ENCODE results near the gene HOXD13.

The HOXD13 gene

GRCh38 chr2:176132205-176133171, 40.0 kb downstream of the HOXD13 start:
- DNase-seq (ENCODE audit: low read depth, low spot score): no peak

DNA sequence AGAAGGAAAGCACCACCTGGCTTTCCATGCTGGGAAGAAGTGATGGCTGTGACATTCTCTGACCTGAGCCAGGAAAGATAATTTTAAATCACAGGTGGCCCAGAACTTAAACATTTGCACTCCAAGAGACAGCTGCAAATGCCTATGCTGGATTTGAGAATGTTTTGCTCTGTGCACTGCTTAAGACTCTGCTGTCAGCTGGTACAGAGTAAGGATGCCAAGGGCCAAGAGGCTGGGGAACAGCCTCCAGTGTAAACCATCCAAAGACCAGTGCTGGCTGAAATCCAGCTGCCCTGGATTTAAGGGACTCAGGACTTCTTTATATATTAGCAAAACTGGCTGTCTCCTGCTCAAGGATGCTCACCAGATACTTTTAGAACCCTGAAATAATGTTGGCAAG, 40.9 kb downstream of the HOXD13 start:
- DNase-seq (ENCODE audit: low read depth, low spot score): no peak

- DNase-seq (ENCODE audit: low read depth, low spot score): no peak
These were observed 41.5 kb downstream of the HOXD13 start for GRCh38 chr2:176134035-176134434.

DNA sequence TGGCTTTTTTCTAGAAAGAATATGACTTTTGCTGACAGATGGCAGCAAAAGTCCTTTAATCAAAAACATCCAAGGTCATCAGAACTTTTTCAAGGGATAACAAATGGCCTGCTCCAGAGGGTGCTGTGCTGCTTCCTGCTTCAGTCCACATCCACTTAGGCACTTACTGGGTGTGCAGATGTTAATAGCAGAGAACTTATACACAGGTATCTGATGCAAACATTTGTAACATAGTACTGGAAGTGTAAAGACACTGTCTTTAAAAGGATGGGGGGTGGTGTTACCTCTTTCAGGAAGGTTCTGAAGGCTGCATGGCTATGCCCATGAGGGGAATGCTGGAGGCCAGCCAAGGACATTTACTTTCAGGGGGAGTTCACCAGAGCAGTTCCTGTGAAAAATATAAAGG, 42.5 kb downstream of the HOXD13 start:
- DNase-seq (ENCODE audit: low read depth, low spot score): no peak

DNA sequence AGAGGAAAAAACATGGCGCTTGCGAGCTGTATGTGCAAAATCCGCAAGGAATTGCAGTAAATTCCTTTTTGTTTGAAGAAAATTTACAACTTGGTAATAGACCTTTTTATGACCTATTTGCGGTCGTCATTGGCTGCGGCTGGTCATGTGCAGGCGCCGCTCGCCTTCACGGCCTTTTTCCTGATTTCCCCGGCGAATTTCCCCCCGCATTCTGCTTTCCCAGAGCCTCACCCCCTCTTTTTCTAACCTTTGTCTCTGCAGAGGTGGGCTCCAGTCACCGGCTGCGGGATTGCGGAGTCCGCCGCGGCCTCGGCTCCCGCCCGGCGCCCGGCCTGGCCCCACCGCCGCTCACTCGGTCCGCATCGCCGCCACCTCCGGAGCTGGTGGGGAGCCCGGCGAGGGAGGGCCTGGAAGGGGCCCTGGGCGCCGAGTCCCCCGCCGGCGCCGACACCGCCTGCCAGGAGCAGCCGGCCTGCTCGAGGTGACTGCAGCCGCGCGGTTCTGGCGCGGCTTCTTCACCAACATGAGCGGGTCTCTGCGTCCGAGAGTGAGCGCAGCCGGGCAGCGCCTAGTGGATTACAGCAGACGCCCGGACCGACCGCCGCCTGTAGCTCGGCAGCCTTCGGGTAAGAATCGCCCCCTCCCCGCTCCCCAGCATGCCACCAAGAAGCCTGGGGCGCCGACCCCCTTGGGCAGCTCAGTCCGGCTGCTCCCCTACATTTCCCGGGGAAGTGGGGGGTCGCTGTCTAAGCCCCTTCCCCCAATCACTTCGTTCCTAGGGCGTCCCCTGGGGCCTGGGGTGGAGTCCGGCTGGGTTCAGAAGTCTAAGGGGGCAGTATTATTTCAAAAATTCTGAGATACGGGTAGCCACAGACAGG, 44.1 kb downstream of the HOXD13 start:
- no peak for DNase-seq (ENCODE audit: low read depth, low spot score)

DNA sequence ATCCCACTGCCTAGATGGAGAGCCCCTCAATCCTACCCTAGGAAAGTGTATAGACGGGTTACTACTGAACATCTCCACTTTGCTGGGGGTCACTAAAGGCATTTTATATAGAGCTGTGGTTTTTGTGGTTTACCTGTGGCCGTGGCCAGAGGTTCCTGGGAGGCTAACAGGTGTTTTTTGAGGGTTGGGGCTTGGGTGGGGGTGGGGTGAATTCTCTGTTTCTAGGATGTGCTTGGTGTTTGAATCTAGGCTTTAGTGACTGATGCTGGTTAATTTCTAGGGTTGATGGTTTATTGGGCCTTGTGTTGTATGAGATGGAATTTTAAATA, 44.7 kb downstream of the HOXD13 start:
- DNase-seq (ENCODE audit: low read depth, low spot score): no peak

- DNase-seq (ENCODE audit: low read depth, low spot score): no peak
These were observed 45.4 kb downstream of the HOXD13 start for GRCh38 chr2:176137906-176138305.

- DNase-seq (ENCODE audit: low read depth, low spot score): no peak
These were observed 46.0 kb downstream of the HOXD13 start for GRCh38 chr2:176138526-176138922.

- no peak for DNase-seq (ENCODE audit: low read depth, low spot score)
These were observed 46.6 kb downstream of the HOXD13 start for GRCh38 chr2:176138923-176139660.

GRCh38 chr2:176139661-176140512, 47.4 kb downstream of the HOXD13 start:
- DNase-seq (ENCODE audit: low read depth, low spot score): no peak

DNA sequence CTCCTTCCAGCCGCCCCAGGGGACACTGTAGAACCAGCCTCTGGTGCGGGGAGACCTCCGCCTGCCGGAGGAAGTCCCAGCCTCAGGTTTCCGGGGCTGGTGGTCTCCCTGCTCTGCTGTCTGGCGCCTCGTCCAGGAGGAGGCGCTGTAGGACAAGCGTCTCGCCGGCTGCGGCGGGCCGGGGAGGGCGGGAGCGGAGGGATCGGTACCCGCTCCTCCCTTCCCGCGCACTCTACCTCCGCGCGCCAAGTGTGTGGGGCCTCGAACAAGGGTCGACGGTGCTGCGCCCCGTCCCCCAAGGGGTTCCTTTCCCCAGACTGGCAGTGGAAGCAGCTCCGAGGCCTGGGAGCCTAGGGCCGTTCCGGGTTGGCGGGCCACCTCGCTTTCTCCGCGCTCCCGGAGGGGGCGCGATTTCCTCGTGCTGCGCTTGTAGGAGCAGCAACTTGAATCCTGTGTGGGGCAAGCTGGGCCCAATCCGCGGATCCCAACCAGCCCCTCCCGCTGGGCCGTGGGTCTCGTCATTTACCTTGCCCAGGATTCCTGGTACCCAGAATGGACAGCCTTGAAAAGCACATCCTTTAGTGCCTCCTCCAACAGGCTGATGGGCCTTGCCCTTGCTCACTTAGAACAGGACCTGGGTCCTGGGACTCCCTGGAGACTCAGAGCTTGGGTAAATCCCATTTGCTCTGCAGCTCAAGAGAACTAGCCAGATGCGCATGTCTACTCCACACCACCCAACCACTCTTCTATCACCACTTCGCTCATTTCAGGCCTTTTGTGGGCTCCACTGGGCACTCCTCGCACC, 48.2 kb downstream of the HOXD13 start:
- no peak for DNase-seq (ENCODE audit: low read depth, low spot score)

DNA sequence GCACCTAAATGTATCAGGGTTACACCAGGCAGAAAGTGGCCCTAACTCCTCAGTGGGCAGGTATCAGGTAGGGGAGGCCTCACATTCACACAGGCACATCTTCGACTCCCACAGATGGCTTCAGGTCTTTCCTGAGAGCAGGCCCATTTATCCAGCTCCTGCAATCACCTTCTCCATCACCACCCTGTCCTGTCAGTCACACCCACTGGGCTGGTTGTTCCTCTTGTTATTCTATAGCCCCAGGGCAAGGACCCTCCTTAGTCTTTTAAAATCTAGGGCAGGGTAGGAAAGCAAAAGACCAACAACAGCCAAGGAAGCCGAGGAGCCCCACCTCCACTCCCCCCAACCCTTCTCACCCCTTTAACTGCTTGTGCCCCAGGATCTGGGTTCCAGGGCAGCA, 49.8 kb downstream of the HOXD13 start:
- DNase-seq (ENCODE audit: low read depth, low spot score): no peak
